Left cardiac atrium (tissue), 4 donors: ENCODE measurements around the gene COL25A1. TPM values are rescaled to one million over a fixed set of nuclear protein-coding genes. Genes with fewer than 3 reads are reported as not detected.
"Not testable (repeated sequence)": the region's sequence is repeated elsewhere in the genome, so short reads cannot be mapped to it uniquely, and the experiment has no call there.

Source experiments
- ATAC-seq, 2 donors: fragments of 200-7000 bp; cut with Tn5 transposase; one replicate each; pipeline ENCODE4 v1.9.1; 2020; ENCODE audit warnings: mild to moderate bottlenecking in 2 of 2, moderate library complexity in 2 of 2
- DNase-seq: peaks from one replicate; pipeline ENCODE4 v3.0.0-alpha.2; 2020
- intact Hi-C, 2 donors: fragments of 100-400 bp; cut with DNase I; formaldehyde crosslinking; loops; one replicate each; pipeline versions ENCODE4 v1.14.1 to v1.15.1; 2022 to 2023
- total RNA-seq, 2 donors: library from RNA; stranded (reverse); fragmentation: NEBNext Ultra II Directional; extraction: Animal tissue kit (Norgen Biotek cat#: 25700); gene quantifications; one replicate each; pipeline ENCODE4 v1.2.1, GENCODE V29; 2021
- donor health status: DM: no; HTN: yes; CAD: no.
- donor health status: DM: no; HTN: yes; CAD: no; lungs with severe emphysema.
- donor health status: DM: yes; HTN: yes; CAD: no.
- donor health status: Dilated cardiomyopathy.

COL25A1 gene
- total RNA-seq, 2 donors from 2014 or later: 0.74 to 1.5 TPM

GRCh38 chr4:109149836-109150235, 152.6 kb downstream of the COL25A1 start:
- no peak for DNase-seq
- intact Hi-C loops: no loop called here

GRCh38 chr4:109148577-109149075, 153.8 kb downstream of the COL25A1 start:
- ATAC-seq (no peak), DNase-seq (no peak)
- intact Hi-C loops: no loop called here

More at GRCh38 chr4:109149836-109150235, 152.6 kb downstream of the COL25A1 start:
- ATAC-seq: no peak

GRCh38 chr4:109147135-109147534, 155.3 kb downstream of the COL25A1 start:
- ATAC-seq: no peak
- intact Hi-C loops: no loop called here

GRCh38 chr4:109146499-109146898, 156.0 kb downstream of the COL25A1 start:
- no peak for ATAC-seq
- intact Hi-C loops: no loop called here
- no peak for DNase-seq

More at GRCh38 chr4:109147135-109147534, 155.3 kb downstream of the COL25A1 start:
- DNase-seq: no peak

GRCh38 chr4:109138125-109138524, 164.3 kb downstream of the COL25A1 start:
- ATAC-seq, intact Hi-C loops, DNase-seq: not testable (repeated sequence)

- ATAC-seq (no peak), DNase-seq (no peak)
- intact Hi-C loops: no loop called here
These were observed 167.5 kb downstream of the COL25A1 start for GRCh38 chr4:109134921-109135320.

- no peak for DNase-seq
- no peak for ATAC-seq
- intact Hi-C loops: no loop called here
These were observed 168.2 kb downstream of the COL25A1 start for GRCh38 chr4:109134268-109134667.

GRCh38 chr4:109131559-109131958, 170.9 kb downstream of the COL25A1 start:
- intact Hi-C loops: no loop called here
- DNase-seq: no peak
- no peak for ATAC-seq

- ATAC-seq (no peak), DNase-seq (no peak)
- intact Hi-C loops: no loop called here
These were observed 173.9 kb downstream of the COL25A1 start for GRCh38 chr4:109128589-109128988.

GRCh38 chr4:109127866-109128265, 174.6 kb downstream of the COL25A1 start:
- DNase-seq (no peak), ATAC-seq (no peak)
- intact Hi-C loops: no loop called here

- ATAC-seq (no peak), DNase-seq (no peak)
- intact Hi-C loops: no loop called here
These were observed 175.6 kb downstream of the COL25A1 start for GRCh38 chr4:109126856-109127255.

- no peak for ATAC-seq
- DNase-seq: no peak
- intact Hi-C loops: no loop called here
These were observed 177.4 kb downstream of the COL25A1 start for GRCh38 chr4:109125084-109125483.

GRCh38 chr4:109123951-109124350, 178.5 kb downstream of the COL25A1 start:
- intact Hi-C loops: no loop called here
- ATAC-seq (no peak), DNase-seq (no peak)

GRCh38 chr4:109121561-109121960, 180.9 kb downstream of the COL25A1 start:
- ATAC-seq: no peak
- intact Hi-C loops: no loop called here
- no peak for DNase-seq

GRCh38 chr4:109119852-109120251, 182.6 kb downstream of the COL25A1 start:
- ATAC-seq (no peak), DNase-seq (no peak)
- intact Hi-C loops: no loop called here

GRCh38 chr4:109118635-109119034, 183.8 kb downstream of the COL25A1 start:
- intact Hi-C loops: no loop called here
- ATAC-seq: no peak
- DNase-seq: no peak

GRCh38 chr4:109114501-109114900, 188.0 kb downstream of the COL25A1 start:
- DNase-seq (no peak), ATAC-seq (no peak)
- intact Hi-C loops: no loop called here

- DNase-seq (no peak), ATAC-seq (no peak)
- intact Hi-C loops: no loop called here
These were observed 188.9 kb downstream of the COL25A1 start for GRCh38 chr4:109113521-109113920.

- intact Hi-C loops: no loop called here
- ATAC-seq: no peak
- DNase-seq: no peak
These were observed 191.4 kb downstream of the COL25A1 start for GRCh38 chr4:109111031-109111430.

- DNase-seq, ATAC-seq, intact Hi-C loops: not testable (repeated sequence)
These were observed 194.2 kb downstream of the COL25A1 start for GRCh38 chr4:109108215-109108614.

- intact Hi-C loops: no loop called here
- ATAC-seq: no peak
- DNase-seq: no peak
These were observed 208.4 kb downstream of the COL25A1 start for GRCh38 chr4:109094056-109094455.
